CD14-positive monocyte (primary cell): ENCODE results near the gene ZNF608. TPM values are rescaled to one million over a fixed set of nuclear protein-coding genes. Genes with fewer than 3 reads are reported as not detected.

ENCODE experiments used
- DNase-seq, 3 donors: peaks; one replicate each; pipeline ENCODE4 v3.0.0-alpha.2; 2011 to 2022
- H2AFZ ChIP-seq: 2 replicates; pipeline ENCODE4 v1.6.0; 2012; ENCODE audit warnings: mild to moderate bottlenecking, low read depth, low read length, inconsistent platforms; ENCODE audit not compliant: insufficient read depth, poor library complexity, severe bottlenecking
- H3K27ac ChIP-seq, 2 donors: 1 replicate in 1 of 2; 2 replicates in 1 of 2; pipeline ENCODE4 v1.5.1; 2012 to 2013; ENCODE audit warnings: low read length in 2 of 2, control low read depth in 1 of 2, inconsistent platforms in 1 of 2, low read depth in 1 of 2, mild to moderate bottlenecking in 1 of 2
- H3K27me3 ChIP-seq, 2 donors: one replicate each; pipeline versions ENCODE4 v1.6.0 to v1.6.1; 2011 to 2013; ENCODE audit warnings: low read length in 2 of 2; ENCODE audit not compliant: control insufficient read depth in 2 of 2, insufficient read depth in 2 of 2
- H3K36me3 ChIP-seq, 2 donors: replicated peaks in 1 of 2; 1 replicate in 1 of 2; 2 replicates in 1 of 2; pipeline versions ENCODE4 v1.5.1 to v1.6.1; 2012 to 2013; ENCODE audit warnings: low read length in 2 of 2, control low read depth in 1 of 2, inconsistent platforms in 1 of 2, mild to moderate bottlenecking in 1 of 2; ENCODE audit not compliant: insufficient read depth in 2 of 2, control insufficient read depth in 1 of 2
- H3K4me1 ChIP-seq, 2 donors: 1 replicate in 1 of 2; 2 replicates in 1 of 2; pipeline versions ENCODE4 v1.5.1 to v1.6.1; 2012 to 2013; ENCODE audit warnings: low read length in 2 of 2, control low read depth in 1 of 2, inconsistent platforms in 1 of 2, mild to moderate bottlenecking in 1 of 2, moderate library complexity in 1 of 2; ENCODE audit not compliant: insufficient read depth in 2 of 2, control insufficient read depth in 1 of 2
- H3K4me2 ChIP-seq: replicated peaks from 2 replicates; pipeline ENCODE3; 2012; ENCODE audit warnings: low read length, moderate library complexity, mild to moderate bottlenecking; ENCODE audit not compliant: poor library complexity, severe bottlenecking; ENCODE audit errors: extremely low read depth
- H3K4me3 ChIP-seq, 3 experiments: fragments of 200-600 bp in 1 of 3; sonication (generic) in 1 of 3; replicated peaks in 1 of 3; 1 replicate in 2 of 3; 2 replicates in 1 of 3; pipeline ENCODE4 v1.5.1; 2011 to 2013; ENCODE audit warnings: low read length in 3 of 3, mild to moderate bottlenecking in 3 of 3, control low read depth in 2 of 3, low read depth in 2 of 3, inconsistent platforms in 1 of 3, moderate library complexity in 1 of 3
- H3K79me2 ChIP-seq: 2 replicates; pipeline ENCODE4 v1.6.0; 2012; ENCODE audit warnings: mild to moderate bottlenecking, control low read depth, inconsistent platforms, low read length, moderate library complexity; ENCODE audit not compliant: insufficient read depth
- H3K9ac ChIP-seq: 2 replicates; pipeline ENCODE4 v1.6.0; 2017; ENCODE audit warnings: low read length, mild to moderate bottlenecking; ENCODE audit not compliant: insufficient read depth, poor library complexity, severe bottlenecking
- H3K9me3 ChIP-seq, 2 donors: replicated peaks in 1 of 2; 1 replicate in 1 of 2; 2 replicates in 1 of 2; pipeline versions ENCODE4 v1.5.1 to v1.6.1; 2012 to 2013; ENCODE audit warnings: low read length in 2 of 2, control low read depth in 1 of 2; ENCODE audit not compliant: control insufficient read depth in 1 of 2, insufficient read depth in 1 of 2
- H4K20me1 ChIP-seq: 2 replicates; pipeline ENCODE4 v1.6.0; 2012; ENCODE audit warnings: mild to moderate bottlenecking, low read length, control low read depth, moderate library complexity; ENCODE audit not compliant: insufficient read depth
- H3K27ac Mint-ChIP-seq, 7 donors: one replicate each; pipeline ENCODE4 v1.8.0; 2020; ENCODE audit warnings: mild to moderate bottlenecking in 7 of 7, mixed read lengths in 7 of 7, moderate library complexity in 6 of 7, inconsistent platforms in 2 of 7
- H3K27me3 Mint-ChIP-seq, 3 donors: one replicate each; pipeline ENCODE4 v1.8.0; 2021 to 2022; ENCODE audit warnings: low read depth in 3 of 3, mild to moderate bottlenecking in 3 of 3, mixed read lengths in 3 of 3, moderate library complexity in 3 of 3, inconsistent platforms in 1 of 3
- H3K36me3 Mint-ChIP-seq, 2 donors: one replicate each; pipeline ENCODE4 v1.8.0; 2020; ENCODE audit warnings: mixed read lengths in 2 of 2, inconsistent platforms in 1 of 2, mild to moderate bottlenecking in 1 of 2
- H3K4me1 Mint-ChIP-seq: one replicate; pipeline ENCODE4 v1.8.0; 2020; ENCODE audit warnings: mild to moderate bottlenecking, mixed read lengths
- H3K4me3 Mint-ChIP-seq, 2 donors: one replicate each; pipeline ENCODE4 v1.8.0; 2020; ENCODE audit warnings: mild to moderate bottlenecking in 2 of 2, mixed read lengths in 2 of 2, moderate library complexity in 1 of 2
- H3K9me3 Mint-ChIP-seq, 7 donors: one replicate each; pipeline ENCODE4 v1.8.0; 2020 to 2022; ENCODE audit warnings: mixed read lengths in 7 of 7, mild to moderate bottlenecking in 6 of 7, moderate library complexity in 6 of 7, inconsistent platforms in 2 of 7
- CTCF ChIP-seq: fragments of 200-600 bp; IDR thresholded peaks from one replicate; pipeline ENCODE4 v1.8.0; 2022; ENCODE audit warnings: antibody characterized with exemption, mild to moderate bottlenecking
- WGBS: methylation state at CpG from one replicate; pipeline ENCODE4 v1.1.5; 2013; ENCODE audit warnings: missing lambda C conversion rate; ENCODE audit not compliant: insufficient coverage; 5-methylcytosine and 5-hydroxymethylcytosine counted together
- intact Hi-C, 2 donors: fragments of 100-400 bp; cut with micrococcal nuclease; formaldehyde crosslinking; loops; one replicate each; pipeline versions ENCODE4 v1.15.0 to v1.15.1; 2023
- polyA plus RNA-seq, 3 donors: library from polyadenylated mRNA; depleted of rRNA in 1 of 3; unstranded in 2 of 3; stranded (reverse) in 1 of 3; fragments of 300-500 nt in 2 of 3; fragments of >200 nt in 1 of 3; fragmentation: Illumina TruSeq in 2 of 3; gene quantifications; 1 replicate in 2 of 3; 2 replicates in 1 of 3; pipeline ENCODE4 v1.2.3, GENCODE V29; 2012 to 2021

ZNF608 gene
- polyA plus RNA-seq, 3 donors, result 0.05 TPM; not detected in 2

- Histone ChIP-seq H3K36me3 (no peaks in the 10 kb centered on the region), H3K4me1 (peaks cover 41 to 43% of the 10 kb centered on the region in 2 donors), H3K27me3 (peaks cover 20 to 21% of the 10 kb centered on the region in 2 donors), H4K20me1 (no peaks in the 10 kb centered on the region), H2AFZ (peak overlapping the region; percentile 69), H3K9ac (peak overlapping the region; percentile 18), H3K27ac (no peak overlapping the region), H3K4me3 (peak overlapping the region; percentile 36 to 78 (median 53)), H3K79me2 (no peaks in the 10 kb centered on the region), H3K4me2 (peak overlapping the region; percentile 90), H3K9me3 (no peaks in the 10 kb centered on the region)
- Mint-ChIP-seq H3K4me3 (peak overlapping the region; percentile 82 to 96), H3K36me3 (peaks cover 2 to 4% of the 10 kb centered on the region in 2 donors), H3K27me3 (peaks cover 7 to 20% (median 10%) of the 10 kb centered on the region in 3 donors), H3K4me1 (peaks cover 43% of the 10 kb centered on the region), H3K9me3 (peaks cover 0 to 3% (median 0%) of the 10 kb centered on the region in 7 donors), H3K27ac (peak overlapping the region in 2 of 7 donors; percentile 49 to 67)
- peak in 2 of 3 donors; percentile 53 to 59 for DNase-seq
- no peak for TF ChIP-seq CTCF
- WGBS, result 0% methylated on average over 3 of the region's 25 CpGs
- intact Hi-C loops, result loop anchor here in 1 of 2 donors (10.0 kb wide), 1 partner anchor 104 kb away; no protein-coding TSS in a partner anchor
Measured at GRCh38 chr5:124748687-124749594, 2.5 kb upstream of the ZNF608 start.

GRCh38 chr5:124747791-124748686 is 1.6 kb upstream of the ZNF608 start:
- Histone ChIP-seq H3K4me1 (peaks cover 47 to 51% of the 10 kb centered on the region in 2 donors), H4K20me1 (no peaks in the 10 kb centered on the region), H3K36me3 (no peaks in the 10 kb centered on the region), H2AFZ (peak overlapping the region; percentile 69), H3K79me2 (no peaks in the 10 kb centered on the region), H3K9ac (peak overlapping the region; percentile 18), H3K27ac (no peak overlapping the region), H3K9me3 (no peaks in the 10 kb centered on the region), H3K4me3 (peak overlapping the region; percentile 36 to 78 (median 73)), H3K4me2 (peak overlapping the region; percentile 90), H3K27me3 (peaks cover 21 to 24% of the 10 kb centered on the region in 2 donors)
- intact Hi-C loops, result loop anchor here in 1 of 2 donors (10.0 kb wide), 1 partner anchor 103 kb away; no protein-coding TSS in a partner anchor
- H3K4me3 Mint-ChIP-seq, result peak overlapping the region; percentile 82 to 96
- peaks cover 2 to 4% of the 10 kb centered on the region in 2 donors for H3K36me3 Mint-ChIP-seq
- H3K4me1 Mint-ChIP-seq, result peaks cover 43% of the 10 kb centered on the region
- TF ChIP-seq CTCF, result no peak
- DNase-seq, result peak; percentile 33 to 60 (median 58)
- H3K27me3 Mint-ChIP-seq, result peaks cover 5 to 18% (median 10%) of the 10 kb centered on the region in 3 donors
- 0% methylated on average over 2 of the region's 17 CpGs for WGBS
- peak overlapping the region in 2 of 7 donors; percentile 42 to 65 for H3K27ac Mint-ChIP-seq
- peaks cover 0 to 3% (median 0%) of the 10 kb centered on the region in 7 donors for H3K9me3 Mint-ChIP-seq
